ENCODE data around the gene ZBTB38. TPM values are rescaled to one million over a fixed set of nuclear protein-coding genes. Genes with fewer than 3 reads are reported as not detected.
A peak's percentile ranks its signal among the peaks of the same experiment; 100 is the strongest.

ZBTB38 gene
- total RNA-seq, 1 donor from 2014 or later = 22.5 TPM

GRCh38 chr3:141367038-141367730 lies 1.1 kb upstream of the ZBTB38 start:
- H3K36me3 Mint-ChIP-seq (ENCODE audit: low read depth, unreplicated experiment) = no peaks in the 10 kb centered on the region

GRCh38 chr3:141368925-141369794 lies 856 bp downstream of the ZBTB38 start:
- H3K27me3 Mint-ChIP-seq (ENCODE audit: unreplicated experiment) = peaks cover 3% of the 10 kb centered on the region
- DNase-seq (ENCODE audit: low spot score) = no peak
- H3K36me3 Mint-ChIP-seq (ENCODE audit: low read depth, unreplicated experiment) = no peaks in the 10 kb centered on the region
- no peaks in the 10 kb centered on the region for H3K9me3 Mint-ChIP-seq (ENCODE audit: unreplicated experiment)
- H3K4me3 Mint-ChIP-seq (ENCODE audit: unreplicated experiment) = peak overlapping the region; percentile 48
- H3K4me1 Mint-ChIP-seq (ENCODE audit: unreplicated experiment) = peaks cover 34% of the 10 kb centered on the region
- no peak for TF ChIP-seq CTCF (IDR thresholded peaks at IDR 0.05; ENCODE audit: unreplicated experiment)
- H3K27ac Mint-ChIP-seq (ENCODE audit: unreplicated experiment) = peak overlapping the region; percentile 96

More at GRCh38 chr3:141367038-141367730, 1.1 kb upstream of the ZBTB38 start:
- H3K9me3 Mint-ChIP-seq (ENCODE audit: unreplicated experiment) = no peaks in the 10 kb centered on the region
- peaks cover 3% of the 10 kb centered on the region for H3K27me3 Mint-ChIP-seq (ENCODE audit: unreplicated experiment)
- H3K4me3 Mint-ChIP-seq (ENCODE audit: unreplicated experiment) = no peak overlapping the region
- TF ChIP-seq CTCF (IDR thresholded peaks at IDR 0.05; ENCODE audit: unreplicated experiment) = no peak
- peak overlapping the region; percentile 34 for H3K27ac Mint-ChIP-seq (ENCODE audit: unreplicated experiment)
- peaks cover 34% of the 10 kb centered on the region for H3K4me1 Mint-ChIP-seq (ENCODE audit: unreplicated experiment)
- DNase-seq (ENCODE audit: low spot score) = no peak

- peaks cover 34% of the 10 kb centered on the region for H3K4me1 Mint-ChIP-seq (ENCODE audit: unreplicated experiment)
- no peak overlapping the region for H3K4me3 Mint-ChIP-seq (ENCODE audit: unreplicated experiment)
- no peak for TF ChIP-seq CTCF (IDR thresholded peaks at IDR 0.05; ENCODE audit: unreplicated experiment)
- H3K9me3 Mint-ChIP-seq (ENCODE audit: unreplicated experiment) = no peaks in the 10 kb centered on the region
- DNase-seq (ENCODE audit: low spot score) = peak; percentile 40
- peaks cover 3% of the 10 kb centered on the region for H3K27me3 Mint-ChIP-seq (ENCODE audit: unreplicated experiment)
- no peak overlapping the region for H3K27ac Mint-ChIP-seq (ENCODE audit: unreplicated experiment)
- no peaks in the 10 kb centered on the region for H3K36me3 Mint-ChIP-seq (ENCODE audit: low read depth, unreplicated experiment)
These were observed 1.8 kb downstream of the ZBTB38 start for GRCh38 chr3:141370065-141370533.

DNA sequence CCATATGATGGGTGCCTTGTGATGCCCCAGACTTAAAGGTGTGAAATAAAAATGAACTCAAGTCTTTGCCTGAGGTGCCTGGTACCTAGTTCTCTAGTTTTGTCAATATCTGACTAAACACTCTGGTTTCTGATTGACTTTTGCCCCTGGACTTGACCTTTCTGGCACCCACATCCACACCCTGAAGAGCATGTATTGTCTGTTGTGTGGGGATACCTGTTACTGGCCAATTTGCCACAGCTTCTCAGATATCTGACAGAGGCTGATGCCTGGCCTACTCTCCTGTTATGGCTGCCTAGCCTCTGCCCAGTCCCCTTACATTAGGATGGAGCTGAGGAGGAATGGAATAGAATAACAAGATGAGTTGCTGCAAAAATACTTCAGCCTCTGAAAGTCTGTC lies 3.6 kb downstream of the ZBTB38 start:
- peaks cover 31% of the 10 kb centered on the region for H3K4me1 Mint-ChIP-seq (ENCODE audit: unreplicated experiment)
- H3K36me3 Mint-ChIP-seq (ENCODE audit: low read depth, unreplicated experiment) = peaks cover 1% of the 10 kb centered on the region
- H3K27me3 Mint-ChIP-seq (ENCODE audit: unreplicated experiment) = peaks cover 9% of the 10 kb centered on the region
- no peak for TF ChIP-seq CTCF (IDR thresholded peaks at IDR 0.05; ENCODE audit: unreplicated experiment)
- H3K27ac Mint-ChIP-seq (ENCODE audit: unreplicated experiment) = no peak overlapping the region
- H3K4me3 Mint-ChIP-seq (ENCODE audit: unreplicated experiment) = no peak overlapping the region
- no peak for DNase-seq (ENCODE audit: low spot score)
- no peaks in the 10 kb centered on the region for H3K9me3 Mint-ChIP-seq (ENCODE audit: unreplicated experiment)
